GM12874 (cell line): ENCODE data around the gene PTGR1.

Source experiments
- TF ChIP-seq, protein P1 (sequence below): IDR thresholded peaks from 2 replicates; pipeline ENCODE4 v1.5.1; 2011; ENCODE audit warnings: low read depth, mild to moderate bottlenecking, control low read depth, low read length, moderate library complexity; ENCODE audit not compliant: insufficient read depth

The PTGR1 gene

GRCh38 chr9:111597852-111598732, 1.4 kb downstream of the PTGR1 start:
- TF ChIP-seq, protein P1, sequence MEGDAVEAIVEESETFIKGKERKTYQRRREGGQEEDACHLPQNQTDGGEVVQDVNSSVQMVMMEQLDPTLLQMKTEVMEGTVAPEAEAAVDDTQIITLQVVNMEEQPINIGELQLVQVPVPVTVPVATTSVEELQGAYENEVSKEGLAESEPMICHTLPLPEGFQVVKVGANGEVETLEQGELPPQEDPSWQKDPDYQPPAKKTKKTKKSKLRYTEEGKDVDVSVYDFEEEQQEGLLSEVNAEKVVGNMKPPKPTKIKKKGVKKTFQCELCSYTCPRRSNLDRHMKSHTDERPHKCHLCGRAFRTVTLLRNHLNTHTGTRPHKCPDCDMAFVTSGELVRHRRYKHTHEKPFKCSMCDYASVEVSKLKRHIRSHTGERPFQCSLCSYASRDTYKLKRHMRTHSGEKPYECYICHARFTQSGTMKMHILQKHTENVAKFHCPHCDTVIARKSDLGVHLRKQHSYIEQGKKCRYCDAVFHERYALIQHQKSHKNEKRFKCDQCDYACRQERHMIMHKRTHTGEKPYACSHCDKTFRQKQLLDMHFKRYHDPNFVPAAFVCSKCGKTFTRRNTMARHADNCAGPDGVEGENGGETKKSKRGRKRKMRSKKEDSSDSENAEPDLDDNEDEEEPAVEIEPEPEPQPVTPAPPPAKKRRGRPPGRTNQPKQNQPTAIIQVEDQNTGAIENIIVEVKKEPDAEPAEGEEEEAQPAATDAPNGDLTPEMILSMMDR: peak; percentile 71

- TF ChIP-seq, protein P1: no peak
Observed at GRCh38 chr9:111588846-111589245, 10.6 kb downstream of the PTGR1 start.

- TF ChIP-seq, protein P1: no peak
Observed at GRCh38 chr9:111586378-111586777, 13.1 kb downstream of the PTGR1 start.

- TF ChIP-seq, protein P1: no peak
Observed at GRCh38 chr9:111582888-111583287, 16.6 kb downstream of the PTGR1 start.

GRCh38 chr9:111572950-111573604, 26.4 kb downstream of the PTGR1 start:
- TF ChIP-seq, protein P1: no peak

- TF ChIP-seq, protein P1: no peak
Observed at GRCh38 chr9:111566234-111566633, 33.2 kb downstream of the PTGR1 start.

DNA sequence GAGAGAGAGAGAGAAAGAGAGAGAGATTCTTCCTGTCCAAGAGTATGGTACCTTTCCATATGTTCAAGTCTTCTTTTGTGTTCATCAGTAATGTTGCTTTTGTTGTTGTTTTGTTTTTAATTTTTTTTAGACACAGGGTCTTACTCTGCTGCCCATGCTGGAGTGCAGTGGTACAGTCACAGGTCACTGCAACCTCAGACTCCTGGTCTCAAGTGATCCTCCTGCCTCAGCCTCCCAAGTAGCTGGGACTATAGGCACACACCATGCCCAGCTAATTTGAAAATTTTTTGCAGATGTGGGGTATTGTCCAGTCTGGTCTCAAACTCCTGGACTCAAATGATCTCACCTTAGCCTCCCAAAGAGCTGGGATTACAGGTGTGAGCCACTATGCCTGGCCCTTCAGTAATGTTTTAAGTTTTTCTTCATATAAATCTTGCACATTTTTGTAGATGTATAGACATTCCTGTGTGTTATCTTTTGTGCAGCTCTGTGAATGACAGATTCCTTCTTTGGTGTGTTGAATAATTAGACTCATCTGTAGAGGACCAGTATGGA, 38.2 kb downstream of the PTGR1 start:
- TF ChIP-seq, protein P1: no peak
